HepG2 (cell line): Measurements from ENCODE around the gene LRRC15. TPM values are rescaled to one million over a fixed set of nuclear protein-coding genes. Genes with fewer than 3 reads are reported as not detected.

Experiments
- ADNP ChIP-seq: sonication (generic); formaldehyde crosslinking; IDR thresholded peaks from 2 replicates; pipeline ENCODE4 v1.4.0; 2020; ENCODE audit warnings: missing genetic modification reagents
- BATF2 ChIP-seq: sonication (generic); formaldehyde crosslinking; IDR thresholded peaks from 2 replicates; pipeline ENCODE4 v1.8.0; 2022; ENCODE audit warnings: mild to moderate bottlenecking, missing genetic modification reagents, moderate library complexity
- DRAP1 ChIP-seq: IDR thresholded peaks from 2 replicates; pipeline ENCODE4 v1.6.1; 2016; ENCODE audit warnings: missing genetic modification reagents, missing compliant biosample characterization
- GLMP ChIP-seq: sonication (generic); formaldehyde crosslinking; IDR thresholded peaks from 2 replicates; pipeline ENCODE4 v1.9.0; 2021; ENCODE audit warnings: missing genetic modification reagents, mild to moderate bottlenecking, borderline replicate concordance
- NFKBIZ ChIP-seq: IDR thresholded peaks from 2 replicates; pipeline ENCODE4 v1.6.1; 2018; ENCODE audit warnings: missing genetic modification reagents, missing compliant biosample characterization
- PAX8 ChIP-seq: sonication (generic); formaldehyde crosslinking; IDR thresholded peaks from 2 replicates; pipeline ENCODE4 v1.8.0; 2022; ENCODE audit warnings: mild to moderate bottlenecking, missing genetic modification reagents, borderline replicate concordance
- REPIN1 ChIP-seq: sonication (generic); formaldehyde crosslinking; IDR thresholded peaks from 2 replicates; pipeline ENCODE4 v1.8.0; 2022; ENCODE audit warnings: missing genetic modification reagents, low read depth, mild to moderate bottlenecking, borderline replicate concordance
- SPEN ChIP-seq: sonication (generic); formaldehyde crosslinking; IDR thresholded peaks from 2 replicates; pipeline ENCODE4 v1.5.1; 2020; ENCODE audit warnings: low read depth, mild to moderate bottlenecking, missing genetic modification reagents
- ZBED4 ChIP-seq: sonication (generic); formaldehyde crosslinking; IDR thresholded peaks from 2 replicates; pipeline ENCODE4 v1.4.0; 2020; ENCODE audit warnings: missing genetic modification reagents, borderline replicate concordance
- ZBTB20 ChIP-seq: sonication (generic); formaldehyde crosslinking; IDR thresholded peaks from 2 replicates; pipeline ENCODE4 v1.8.1; 2023; ENCODE audit warnings: missing genetic modification reagents, low read depth, mild to moderate bottlenecking, borderline replicate concordance
- ZMAT5 ChIP-seq: sonication (generic); formaldehyde crosslinking; IDR thresholded peaks from 2 replicates; pipeline ENCODE4 v1.5.0; 2020; ENCODE audit warnings: mild to moderate bottlenecking, low read depth, missing genetic modification reagents, borderline replicate concordance
- ZNF121 ChIP-seq: sonication (generic); formaldehyde crosslinking; IDR thresholded peaks from 2 replicates; pipeline ENCODE4 v1.5.0; 2020; ENCODE audit warnings: mild to moderate bottlenecking, missing genetic modification reagents
- ZNF44 ChIP-seq: sonication (generic); formaldehyde crosslinking; IDR thresholded peaks from 2 replicates; pipeline ENCODE4 v1.5.1; 2020; ENCODE audit warnings: mild to moderate bottlenecking, missing genetic modification reagents
- ZNF574 ChIP-seq: sonication (generic); formaldehyde crosslinking; IDR thresholded peaks from 2 replicates; pipeline ENCODE4 v1.4.0; 2020; ENCODE audit warnings: missing genetic modification reagents
- ZNF800 ChIP-seq: sonication (generic); formaldehyde crosslinking; IDR thresholded peaks from 2 replicates; pipeline ENCODE4 v1.4.0; 2020; ENCODE audit warnings: missing genetic modification reagents
- polyA plus RNA-seq, 8 experiments: library from polyadenylated mRNA; depleted of rRNA in 3 of 8; stranded (reverse) in 7 of 8; unstranded in 1 of 8; fragments of >200 nt; fragmentation: Illumina TruSeq in 4 of 8; extraction: Trizol in 4 of 8; gene quantifications; 2 replicates each; pipeline versions ENCODE4 v1.2.1 to v1.2.3, GENCODE V29; 2011 to 2016; ENCODE audit warnings: low read depth in 4 of 8, missing spikeins in 1 of 8, mixed read lengths in 1 of 8; ENCODE audit not compliant: insufficient read depth in 1 of 8
- total RNA-seq, 5 experiments: library from RNA; depleted of rRNA; stranded (reverse); fragments of >200 nt; fragmentation: Illumina TruSeq; extraction: Trizol; gene quantifications; 2 replicates each; pipeline ENCODE4 v1.2.3, GENCODE V29; 2016; ENCODE audit warnings: low read depth in 1 of 5

The LRRC15 gene
- total and polyA plus RNA-seq, 2 of the 13 experiments (the other 11 are each of a cell fraction or from before 2014, with no cell fraction given) = not detected

GRCh38 chr3:194333212-194333980 lies 36.1 kb downstream of the LRRC15 start (continued):
- TF ChIP-seq DRAP1 (no peak), NFKBIZ (CRISPR knock-in tag) (peak; percentile 32; the same call in 1 of the 2 replicates), ZBED4 (no peak), ADNP (CRISPR knock-in tag) (no peak), ZNF800 (CRISPR knock-in tag) (peak; percentile 91), BATF2 (peak; percentile 93), PAX8 (CRISPR knock-in tag) (no peak; the same call in 1 of the 2 replicates), REPIN1 (CRISPR knock-in tag) (peak; percentile 50; the same call in 1 of the 2 replicates), ZBTB20 (peak; percentile 44; the same call in 1 of the 2 replicates), ZNF44 (CRISPR knock-in tag) (peak; percentile 17; the same call in 1 of the 2 replicates), ZNF574 (peak; percentile 76), SPEN (CRISPR knock-in tag) (peak; percentile 71; the same call in 1 of the 2 replicates), GLMP (CRISPR knock-in tag) (no peak), ZMAT5 (no peak), ZNF121 (peak; percentile 26; the same call in 1 of the 2 replicates)
